ENCODE data around the gene ZNF407.

Gene ZNF407

DNA sequence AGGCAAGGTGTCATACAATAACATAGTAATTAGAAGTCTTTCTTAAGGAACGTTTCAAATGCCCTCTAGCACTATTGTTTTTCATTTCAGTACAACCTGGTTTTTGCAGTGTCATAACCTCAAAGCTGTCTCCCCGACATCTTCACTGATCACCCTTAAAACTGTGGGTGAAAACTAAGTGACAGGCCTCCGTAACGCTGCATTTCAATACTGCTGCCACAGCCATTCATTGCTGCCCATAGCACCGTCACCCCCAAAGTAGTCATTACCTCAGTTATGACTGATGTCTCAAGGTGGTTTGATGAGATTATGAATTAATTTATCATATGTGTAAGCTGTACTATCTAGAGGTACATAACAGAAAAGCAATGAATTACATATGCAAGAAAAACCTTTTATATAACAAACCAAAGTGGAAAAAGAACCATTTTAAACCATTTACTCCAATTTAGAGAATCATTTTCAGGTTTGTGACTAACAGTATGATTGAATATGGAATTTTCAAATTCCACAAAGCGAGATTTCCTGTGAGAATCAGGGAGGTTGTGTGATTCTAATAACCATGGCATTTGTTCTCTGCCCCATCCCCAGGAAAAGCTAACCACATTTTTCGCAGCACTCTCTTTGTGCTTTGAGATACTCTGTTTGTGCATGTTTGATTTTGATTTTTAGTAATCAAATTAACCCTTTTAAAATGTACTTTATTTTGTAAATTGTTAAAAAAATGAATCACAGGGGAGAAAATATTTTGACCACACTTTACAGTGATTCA, 348.3 kb downstream of the ZNF407 start:
- in situ Hi-C loops (cut with HindIII; ENCODE audit: low pct_unique_long_range_greater_than_20kb, low sequenced_read_pairs), result no loop called here
- no peak for TF ChIP-seq JUND (IDR thresholded peaks at IDR 0.05; ENCODE audit: low read depth)
- DNase-seq (ENCODE audit: low read depth in 1 of 2, low spot score in 1 of 2), result no peak

DNA sequence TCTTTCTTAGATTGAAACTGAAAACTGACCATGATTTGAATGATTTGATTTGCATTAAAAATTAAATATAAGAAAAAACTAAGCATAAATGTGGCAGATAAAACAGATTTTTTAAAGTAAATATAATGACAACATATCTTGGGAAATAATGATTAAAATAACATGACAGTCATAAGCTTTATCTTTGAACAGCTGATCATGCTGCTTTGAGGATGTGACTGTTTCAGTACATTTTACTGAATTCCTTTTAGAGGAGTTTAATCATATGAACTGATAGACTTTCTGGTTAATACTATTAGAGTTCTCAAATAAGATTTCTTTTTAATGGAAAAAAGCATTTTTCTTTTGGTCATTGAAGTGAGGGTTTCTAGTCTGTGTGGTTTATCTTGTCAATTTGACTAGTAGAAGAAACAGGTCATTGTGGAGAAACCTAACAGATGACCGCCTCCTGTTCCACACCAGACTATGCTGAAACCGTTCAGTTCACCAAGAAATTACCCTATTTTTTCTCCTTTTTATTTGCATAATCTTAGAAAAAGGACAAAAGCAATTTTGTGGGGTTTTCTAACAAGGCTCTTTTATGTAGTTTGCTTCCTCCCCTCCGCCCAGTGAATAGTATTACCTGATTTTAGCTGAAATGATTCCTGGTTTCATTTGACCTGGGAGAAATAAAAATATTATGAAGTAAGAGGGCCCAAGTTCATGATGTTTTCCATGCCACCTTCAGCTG, 349.1 kb downstream of the ZNF407 start:
- DNase-seq (ENCODE audit: low read depth in 1 of 2, low spot score in 1 of 2), result no peak
- in situ Hi-C loops (cut with HindIII; ENCODE audit: low pct_unique_long_range_greater_than_20kb, low sequenced_read_pairs), result no loop called here
- no peak for TF ChIP-seq JUND (IDR thresholded peaks at IDR 0.05; ENCODE audit: low read depth)

GRCh38 chr18:74947417-74947816, 349.7 kb downstream of the ZNF407 start:
- in situ Hi-C loops (cut with HindIII; ENCODE audit: low pct_unique_long_range_greater_than_20kb, low sequenced_read_pairs), result no loop called here
- no peak for TF ChIP-seq JUND (IDR thresholded peaks at IDR 0.05; ENCODE audit: low read depth)
- DNase-seq (ENCODE audit: low read depth in 1 of 2, low spot score in 1 of 2), result no peak

GRCh38 chr18:74947875-74948274, 350.2 kb downstream of the ZNF407 start:
- in situ Hi-C loops (cut with HindIII; ENCODE audit: low pct_unique_long_range_greater_than_20kb, low sequenced_read_pairs), result no loop called here
- no peak for TF ChIP-seq JUND (IDR thresholded peaks at IDR 0.05; ENCODE audit: low read depth)
- no peak for DNase-seq (ENCODE audit: low read depth in 1 of 2, low spot score in 1 of 2)

DNA sequence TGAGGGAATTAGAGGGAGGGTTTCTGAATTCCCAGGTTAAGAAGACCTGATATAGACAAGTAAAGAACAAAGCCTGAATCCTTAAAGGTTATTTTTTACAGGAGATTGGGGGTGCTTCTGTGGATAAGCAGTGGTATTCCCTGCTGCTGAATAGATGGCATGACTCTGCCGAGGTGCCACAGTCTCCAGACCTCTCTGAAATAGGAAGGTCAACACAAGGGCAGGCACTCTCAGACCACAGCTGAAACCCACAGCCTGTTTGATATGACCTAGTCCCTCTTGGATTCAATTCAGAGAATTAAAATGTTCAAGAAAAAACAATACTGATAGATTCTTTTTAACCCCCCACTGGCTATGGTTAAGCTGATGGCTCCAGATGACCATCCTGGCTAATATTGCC, 351.9 kb downstream of the ZNF407 start:
- in situ Hi-C loops (cut with HindIII; ENCODE audit: low pct_unique_long_range_greater_than_20kb, low sequenced_read_pairs), result no loop called here
- no peak for DNase-seq (ENCODE audit: low read depth in 1 of 2, low spot score in 1 of 2)
- no peak for TF ChIP-seq JUND (IDR thresholded peaks at IDR 0.05; ENCODE audit: low read depth)

GRCh38 chr18:74950479-74950878, 352.8 kb downstream of the ZNF407 start:
- in situ Hi-C loops (cut with HindIII; ENCODE audit: low pct_unique_long_range_greater_than_20kb, low sequenced_read_pairs), result no loop called here
- no peak for TF ChIP-seq JUND (IDR thresholded peaks at IDR 0.05; ENCODE audit: low read depth)
- no peak for DNase-seq (ENCODE audit: low read depth in 1 of 2, low spot score in 1 of 2)

GRCh38 chr18:74951165-74951760, 353.6 kb downstream of the ZNF407 start:
- in situ Hi-C loops (cut with HindIII; ENCODE audit: low pct_unique_long_range_greater_than_20kb, low sequenced_read_pairs), result no loop called here
- DNase-seq (ENCODE audit: low read depth in 1 of 2, low spot score in 1 of 2), result peak in 1 of 2 experiments; percentile 10
- no peak for TF ChIP-seq JUND (IDR thresholded peaks at IDR 0.05; ENCODE audit: low read depth)

DNA sequence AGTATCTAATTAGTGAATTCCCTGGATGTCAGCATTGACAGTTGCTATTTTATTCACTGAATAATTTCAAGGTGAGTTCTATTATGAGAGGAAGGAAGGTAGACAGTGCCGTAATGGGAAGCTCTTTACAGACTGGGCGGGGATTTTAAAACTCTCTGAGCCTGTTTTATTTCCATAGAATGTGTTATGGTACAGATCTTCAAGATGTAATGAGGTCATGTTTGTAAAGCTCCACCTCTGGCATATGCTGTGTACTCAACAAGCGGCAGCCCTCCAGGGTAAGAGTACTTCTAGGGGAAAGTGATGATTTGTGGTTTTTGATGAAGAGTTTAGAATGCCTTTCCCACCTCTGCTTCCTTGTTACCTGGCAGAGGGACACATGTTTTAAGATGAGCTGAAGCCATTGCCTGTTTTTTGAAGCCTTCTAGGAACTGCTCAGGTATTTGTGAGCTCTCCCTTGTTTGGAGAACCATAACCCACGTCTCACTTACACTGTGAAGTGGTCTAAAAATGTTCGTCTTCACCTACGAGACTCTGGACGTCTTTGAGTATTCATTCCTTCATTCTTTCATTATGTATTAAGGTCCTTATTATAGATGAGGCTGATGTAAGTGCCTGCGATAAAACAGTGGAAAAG, 360.0 kb downstream of the ZNF407 start:
- in situ Hi-C loops (cut with HindIII; ENCODE audit: low pct_unique_long_range_greater_than_20kb, low sequenced_read_pairs), result no loop called here
- TF ChIP-seq JUND (IDR thresholded peaks at IDR 0.05; ENCODE audit: low read depth), result no peak
- peak in 1 of 2 experiments; percentile 20 for DNase-seq (ENCODE audit: low read depth in 1 of 2, low spot score in 1 of 2)

DNA sequence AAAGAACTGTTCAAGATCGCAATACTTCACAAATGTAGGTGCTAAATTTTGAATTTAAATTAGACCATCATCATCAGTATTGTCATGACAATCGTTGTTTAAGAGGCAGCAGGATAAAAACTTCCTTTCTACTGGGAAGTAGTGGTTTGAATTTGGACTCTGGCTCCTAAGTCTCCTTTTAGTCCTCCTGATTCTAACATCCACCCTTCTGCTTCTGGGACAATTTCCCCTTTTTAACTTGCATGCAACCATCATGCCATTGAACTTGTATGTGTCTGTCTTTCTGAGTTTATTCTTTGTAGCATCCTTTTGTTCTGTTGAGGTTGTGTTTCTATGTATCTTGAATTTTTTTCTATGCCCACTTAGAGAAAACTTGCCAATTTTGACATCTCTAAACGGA, 361.5 kb downstream of the ZNF407 start:
- in situ Hi-C loops (cut with HindIII; ENCODE audit: low pct_unique_long_range_greater_than_20kb, low sequenced_read_pairs), result no loop called here
- no peak for TF ChIP-seq JUND (IDR thresholded peaks at IDR 0.05; ENCODE audit: low read depth)
- no peak for DNase-seq (ENCODE audit: low read depth in 1 of 2, low spot score in 1 of 2)

DNA sequence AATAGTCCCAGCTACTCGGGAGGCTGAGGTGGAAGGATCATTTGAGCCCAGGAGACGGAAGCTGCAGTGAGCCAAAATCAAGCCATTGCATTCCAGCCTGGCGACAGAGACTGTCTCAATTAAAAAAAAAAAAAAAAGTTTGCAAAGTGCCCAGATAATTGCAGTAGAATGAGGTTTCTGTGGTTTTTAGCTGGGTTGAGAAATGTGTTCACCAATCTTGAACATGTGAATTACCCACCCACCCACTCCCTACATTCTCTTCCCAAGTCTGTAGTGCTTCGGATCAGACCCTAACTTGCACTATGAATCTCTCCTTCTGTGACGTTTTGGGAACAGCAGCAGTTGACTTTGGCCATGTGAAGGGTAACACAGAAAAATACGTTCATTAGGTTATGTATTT, 363.9 kb downstream of the ZNF407 start:
- no peak for TF ChIP-seq JUND (IDR thresholded peaks at IDR 0.05; ENCODE audit: low read depth)
- in situ Hi-C loops (cut with HindIII; ENCODE audit: low pct_unique_long_range_greater_than_20kb, low sequenced_read_pairs), result no loop called here
- DNase-seq (ENCODE audit: low read depth in 1 of 2, low spot score in 1 of 2), result no peak

DNA sequence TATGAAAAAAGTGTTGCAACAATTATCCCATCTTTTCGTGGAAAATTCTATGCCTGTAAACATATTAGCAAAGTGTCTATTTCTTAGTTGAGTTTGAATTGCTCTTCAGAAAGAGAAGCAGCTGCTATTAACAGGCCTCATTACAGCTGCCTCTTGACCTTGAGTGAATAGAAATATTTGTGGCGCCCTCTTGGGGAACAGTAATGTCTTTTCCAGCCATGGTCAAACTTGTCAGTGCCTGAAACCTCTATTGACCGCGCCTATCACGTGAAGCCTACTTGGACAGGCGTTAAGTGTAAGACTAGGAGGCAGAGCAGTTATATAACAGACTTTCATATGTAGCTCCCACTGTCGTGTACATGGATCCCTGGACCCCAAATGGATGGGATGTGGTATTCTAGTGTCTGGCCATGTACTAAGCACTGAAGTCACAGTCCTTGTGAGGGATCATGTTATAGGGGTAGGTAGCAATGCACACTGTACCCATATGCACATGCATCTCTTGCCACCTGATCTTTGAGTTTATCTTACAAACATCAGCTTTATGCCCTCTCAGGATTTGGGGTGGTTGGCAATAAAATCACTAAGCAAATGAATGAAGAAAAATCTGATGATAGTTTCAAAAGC, 366.3 kb downstream of the ZNF407 start:
- no peak for TF ChIP-seq JUND (IDR thresholded peaks at IDR 0.05; ENCODE audit: low read depth)
- in situ Hi-C loops (cut with HindIII; ENCODE audit: low pct_unique_long_range_greater_than_20kb, low sequenced_read_pairs), result no loop called here
- peak in 1 of 2 experiments; percentile 55 for DNase-seq (ENCODE audit: low read depth in 1 of 2, low spot score in 1 of 2)

- no peak for DNase-seq (ENCODE audit: low read depth in 1 of 2, low spot score in 1 of 2)
- in situ Hi-C loops (cut with HindIII; ENCODE audit: low pct_unique_long_range_greater_than_20kb, low sequenced_read_pairs), result no loop called here
- no peak for TF ChIP-seq JUND (IDR thresholded peaks at IDR 0.05; ENCODE audit: low read depth)
Observed at GRCh38 chr18:74965682-74966081, 368.0 kb downstream of the ZNF407 start.
